GM19240 (cell line): ENCODE results near the gene TNXB.

Source experiments
- DNase-seq: peaks from one replicate; pipeline ENCODE4 v3.0.0; 2011; ENCODE audit warnings: low spot score; ENCODE audit not compliant: insufficient read length

Gene TNXB, protein sequence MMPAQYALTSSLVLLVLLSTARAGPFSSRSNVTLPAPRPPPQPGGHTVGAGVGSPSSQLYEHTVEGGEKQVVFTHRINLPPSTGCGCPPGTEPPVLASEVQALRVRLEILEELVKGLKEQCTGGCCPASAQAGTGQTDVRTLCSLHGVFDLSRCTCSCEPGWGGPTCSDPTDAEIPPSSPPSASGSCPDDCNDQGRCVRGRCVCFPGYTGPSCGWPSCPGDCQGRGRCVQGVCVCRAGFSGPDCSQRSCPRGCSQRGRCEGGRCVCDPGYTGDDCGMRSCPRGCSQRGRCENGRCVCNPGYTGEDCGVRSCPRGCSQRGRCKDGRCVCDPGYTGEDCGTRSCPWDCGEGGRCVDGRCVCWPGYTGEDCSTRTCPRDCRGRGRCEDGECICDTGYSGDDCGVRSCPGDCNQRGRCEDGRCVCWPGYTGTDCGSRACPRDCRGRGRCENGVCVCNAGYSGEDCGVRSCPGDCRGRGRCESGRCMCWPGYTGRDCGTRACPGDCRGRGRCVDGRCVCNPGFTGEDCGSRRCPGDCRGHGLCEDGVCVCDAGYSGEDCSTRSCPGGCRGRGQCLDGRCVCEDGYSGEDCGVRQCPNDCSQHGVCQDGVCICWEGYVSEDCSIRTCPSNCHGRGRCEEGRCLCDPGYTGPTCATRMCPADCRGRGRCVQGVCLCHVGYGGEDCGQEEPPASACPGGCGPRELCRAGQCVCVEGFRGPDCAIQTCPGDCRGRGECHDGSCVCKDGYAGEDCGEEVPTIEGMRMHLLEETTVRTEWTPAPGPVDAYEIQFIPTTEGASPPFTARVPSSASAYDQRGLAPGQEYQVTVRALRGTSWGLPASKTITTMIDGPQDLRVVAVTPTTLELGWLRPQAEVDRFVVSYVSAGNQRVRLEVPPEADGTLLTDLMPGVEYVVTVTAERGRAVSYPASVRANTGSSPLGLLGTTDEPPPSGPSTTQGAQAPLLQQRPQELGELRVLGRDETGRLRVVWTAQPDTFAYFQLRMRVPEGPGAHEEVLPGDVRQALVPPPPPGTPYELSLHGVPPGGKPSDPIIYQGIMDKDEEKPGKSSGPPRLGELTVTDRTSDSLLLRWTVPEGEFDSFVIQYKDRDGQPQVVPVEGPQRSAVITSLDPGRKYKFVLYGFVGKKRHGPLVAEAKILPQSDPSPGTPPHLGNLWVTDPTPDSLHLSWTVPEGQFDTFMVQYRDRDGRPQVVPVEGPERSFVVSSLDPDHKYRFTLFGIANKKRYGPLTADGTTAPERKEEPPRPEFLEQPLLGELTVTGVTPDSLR (N-terminal part only)

DNA sequence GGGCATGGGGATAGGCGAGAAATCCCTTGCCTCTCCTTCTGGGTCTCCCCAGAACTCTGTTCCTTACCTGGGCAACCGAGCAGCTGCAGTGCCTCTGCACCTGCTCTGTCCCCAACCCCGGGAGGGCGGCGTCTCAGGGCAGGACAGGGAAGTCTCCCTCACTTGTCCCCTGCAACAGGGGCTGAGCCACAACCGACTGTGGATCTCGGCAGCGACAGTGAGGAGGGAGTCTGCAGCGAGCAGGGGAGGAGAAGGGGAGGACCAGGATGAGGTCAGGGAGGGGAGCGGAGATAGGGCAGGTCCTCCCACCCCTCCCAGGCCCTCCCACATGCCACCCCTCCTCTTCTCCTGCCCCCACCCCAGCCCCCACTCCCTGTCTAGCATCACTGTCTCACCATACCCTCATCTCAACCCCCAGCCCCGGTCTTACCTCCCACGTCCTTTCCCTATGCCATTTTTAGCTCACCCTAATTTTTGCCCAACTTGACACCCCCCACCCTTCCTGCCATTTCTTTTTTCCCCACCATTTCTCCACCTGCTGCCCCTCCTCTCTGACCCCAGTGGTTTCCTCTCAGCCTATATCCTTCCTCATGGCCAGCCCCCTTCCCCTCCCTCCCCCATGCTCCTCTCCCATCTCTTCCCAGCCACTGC, at the start of gene TNXB:
TSS of gene TNXB (minus strand) at position 225 of the 651 bp plus-strand sequence. CDS start 11,140 bp downstream, outside the sequence.
- DNase-seq: no peak

DNA sequence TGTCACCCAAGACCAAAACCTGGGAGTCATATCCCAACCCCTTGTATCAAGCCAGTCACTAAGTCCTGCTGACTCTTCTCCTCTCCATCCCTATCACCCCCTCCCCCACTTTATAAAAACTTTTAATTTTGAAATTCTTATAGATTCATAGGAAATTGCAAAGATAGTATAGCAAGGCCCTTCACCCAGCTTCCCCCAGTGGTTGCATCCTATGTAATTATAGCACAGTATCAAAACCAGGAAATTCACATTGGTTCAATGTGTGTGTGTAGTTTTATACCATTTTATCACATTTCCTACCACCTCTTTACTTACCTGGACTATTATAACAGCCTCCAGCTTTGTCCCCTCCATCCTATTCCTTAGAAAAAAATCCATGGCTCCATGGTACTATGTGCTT, 48.9 kb upstream of the TNXB start:
- no peak for DNase-seq

DNA sequence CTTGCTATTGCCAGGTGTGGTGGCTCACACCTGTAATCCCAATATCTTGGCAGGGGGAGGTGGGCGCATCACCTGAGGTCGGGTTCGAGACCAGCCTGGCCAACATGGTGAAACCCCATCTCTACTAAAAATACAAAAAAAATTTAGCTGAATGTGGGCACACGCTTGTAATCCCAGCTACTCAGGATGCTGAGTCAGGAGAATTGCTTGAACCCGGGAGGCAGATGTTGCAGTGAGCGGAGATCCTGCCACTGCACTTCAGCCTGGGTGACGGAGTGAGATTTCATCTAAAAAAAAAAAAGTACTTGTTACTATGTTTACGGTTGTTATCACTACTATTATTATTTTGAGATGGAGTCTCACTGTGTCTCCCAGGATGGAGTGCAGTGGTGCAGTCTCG, 47.8 kb upstream of the TNXB start:
- no peak for DNase-seq

DNA sequence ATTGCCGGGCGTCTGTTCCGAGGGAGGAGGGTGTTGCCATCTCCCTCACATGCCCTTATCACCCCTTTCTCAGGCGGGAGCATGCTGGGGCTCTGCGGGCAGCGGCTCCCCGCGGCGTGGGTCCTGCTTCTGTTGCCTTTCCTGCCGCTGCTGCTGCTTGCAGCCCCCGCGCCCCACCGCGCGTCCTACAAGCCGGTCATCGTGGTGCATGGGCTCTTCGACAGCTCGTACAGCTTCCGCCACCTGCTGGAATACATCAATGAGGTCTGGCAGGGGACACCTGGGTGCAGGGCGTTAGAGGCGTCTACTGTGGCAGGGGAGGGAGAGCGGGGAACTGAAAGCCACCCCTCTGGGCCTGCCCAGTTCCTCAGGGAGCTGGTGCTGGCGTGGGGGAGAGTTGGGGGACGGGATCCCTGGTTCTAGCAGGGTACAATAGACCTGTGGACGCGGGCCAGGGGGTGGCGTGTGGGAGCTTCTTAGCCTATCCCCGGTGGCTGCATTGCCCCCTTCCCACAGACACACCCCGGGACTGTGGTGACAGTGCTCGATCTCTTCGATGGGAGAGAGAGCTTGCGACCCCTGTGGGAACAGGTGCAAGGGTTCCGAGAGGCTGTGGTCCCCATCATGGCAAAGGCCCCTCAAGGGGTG, 45.5 kb upstream of the TNXB start:
- DNase-seq: peak; percentile 84

DNA sequence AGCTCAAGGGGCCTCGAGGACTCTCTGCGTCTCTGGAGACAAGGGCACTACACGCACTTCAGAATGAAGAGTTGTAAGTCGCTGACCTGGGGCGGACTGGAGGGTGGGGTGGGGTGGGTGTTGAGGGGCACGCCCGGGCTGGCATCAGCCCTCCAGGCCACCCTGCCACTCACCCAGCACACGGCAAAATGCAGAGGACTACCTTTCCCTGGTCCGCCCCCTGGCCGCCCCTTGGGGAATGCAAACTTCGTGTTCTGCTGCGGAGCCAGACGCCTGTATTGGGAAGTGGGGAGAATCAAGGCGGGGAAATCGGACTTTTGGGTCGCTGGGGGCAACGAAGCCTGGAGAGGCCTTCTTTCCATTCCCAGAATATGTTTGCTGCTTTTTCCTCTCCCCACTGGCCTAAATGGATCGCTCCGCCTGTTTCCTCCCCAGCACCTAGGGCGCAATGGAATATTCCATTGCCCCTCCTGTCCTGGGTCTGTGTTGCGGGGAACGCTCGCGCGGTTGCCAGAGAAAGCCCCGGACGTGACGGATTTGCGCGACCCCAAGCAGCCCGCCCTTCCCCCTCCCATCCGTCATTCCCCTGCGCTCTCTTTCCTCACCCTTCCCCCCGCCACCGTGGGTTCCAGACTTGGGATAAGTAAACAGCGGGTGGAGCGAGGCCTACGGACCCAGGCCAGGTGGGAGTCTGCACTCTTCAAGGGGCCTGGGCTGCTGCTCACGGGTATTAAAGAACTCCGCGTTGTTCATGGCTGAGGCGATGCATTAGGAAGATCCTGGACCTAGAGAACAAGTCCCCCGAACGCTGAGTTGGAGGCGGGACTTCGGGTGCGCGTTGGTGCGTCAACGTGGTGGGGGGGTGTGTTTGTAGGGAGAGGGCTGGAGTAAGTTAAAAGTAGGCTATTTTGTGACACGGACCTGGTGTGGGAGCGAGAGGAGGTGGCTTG, 44.7 kb upstream of the TNXB start, which contains the start of gene PPT2:
TSS of gene PPT2 (plus strand) at position 578 of the 950 bp plus-strand sequence. CDS start 454 bp downstream, outside the sequence.
- no peak for DNase-seq

DNA sequence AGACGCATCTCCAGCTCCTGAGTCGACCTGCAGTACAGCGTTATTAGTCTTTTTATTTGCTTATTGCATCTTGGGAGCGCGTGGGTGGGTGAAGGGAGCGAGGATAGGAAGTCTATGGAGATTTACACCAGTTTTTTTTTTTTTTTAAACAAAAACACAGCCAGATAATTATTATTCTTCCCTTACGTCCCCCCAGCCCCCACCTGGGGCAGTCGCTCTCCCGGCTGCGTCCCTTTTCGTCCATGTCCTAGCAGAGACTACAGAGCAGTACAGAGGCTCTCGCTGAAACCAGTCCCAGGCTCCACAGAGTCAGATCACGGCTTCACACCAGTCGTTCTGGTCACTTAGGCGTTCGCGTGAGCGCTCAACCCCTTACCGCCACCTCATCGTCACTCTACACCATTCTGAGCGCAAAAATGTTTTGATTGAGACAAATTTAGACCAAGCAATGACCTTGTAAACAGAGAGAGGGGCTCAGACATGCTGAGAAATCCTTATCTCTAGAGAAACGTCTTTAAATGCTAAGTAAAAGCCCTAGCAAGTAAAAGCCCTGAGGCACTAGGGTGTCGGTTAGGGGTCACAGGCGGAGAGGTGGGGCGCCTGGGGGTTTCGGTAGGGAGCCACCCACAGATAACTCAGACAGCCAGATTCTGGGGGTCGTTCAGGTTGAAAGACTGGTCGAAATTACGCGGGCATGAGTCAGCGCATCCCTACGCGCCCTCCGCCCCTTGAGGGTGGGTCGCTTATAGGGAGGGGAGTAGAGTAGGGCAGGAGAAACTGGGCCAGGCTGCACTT, 43.8 kb upstream of the TNXB start:
- DNase-seq: no peak

DNA sequence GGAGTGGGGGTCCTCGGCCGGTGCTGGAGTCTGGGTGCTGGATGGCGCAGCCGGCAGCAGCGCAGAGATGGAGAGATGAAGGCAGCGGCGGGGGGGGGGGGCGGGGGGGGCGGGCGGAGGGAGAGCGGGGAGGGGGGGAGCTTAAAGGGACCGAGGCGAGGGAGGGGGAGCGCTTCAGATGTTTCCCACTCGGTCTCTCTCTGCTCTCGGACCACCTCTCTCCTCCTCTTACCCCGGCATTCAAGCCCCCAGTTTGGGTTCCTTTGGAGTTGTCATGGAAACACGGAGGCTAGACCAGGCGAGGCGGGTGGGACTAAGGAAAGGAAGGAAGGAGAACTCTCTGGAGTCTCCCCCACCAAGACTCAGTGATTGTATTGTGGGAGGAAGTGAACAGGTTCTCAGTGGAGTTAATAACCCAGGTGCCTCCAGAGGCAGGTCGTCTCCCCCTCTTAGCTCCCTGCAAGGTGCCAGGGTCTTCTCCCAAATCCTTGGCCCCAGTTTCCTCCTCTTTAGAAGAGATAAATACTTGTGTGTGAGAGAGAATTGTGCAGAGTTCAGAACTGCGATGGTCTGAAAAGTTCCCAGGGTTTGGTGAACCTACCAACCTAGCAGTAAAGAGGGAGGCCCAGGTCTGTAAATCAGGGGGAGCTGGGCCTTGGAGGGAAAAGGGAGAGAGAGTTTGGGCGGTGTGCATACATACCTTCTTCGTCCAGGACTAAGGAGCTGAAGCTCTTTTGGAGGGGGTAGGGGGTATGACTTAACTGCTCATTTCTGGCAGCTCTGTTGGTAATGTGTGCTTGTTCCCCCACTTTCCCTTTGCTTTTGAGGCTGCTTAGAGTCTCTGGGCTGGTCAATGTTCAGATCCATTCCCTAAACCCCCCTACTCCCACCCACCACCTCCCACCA, 43.0 kb upstream of the TNXB start, which contains the start of gene PRRT1:
TSS of gene PRRT1 (minus strand) at position 77 of the 906 bp plus-strand sequence. CDS start 112 bp downstream, outside the sequence.
- no peak for DNase-seq

DNA sequence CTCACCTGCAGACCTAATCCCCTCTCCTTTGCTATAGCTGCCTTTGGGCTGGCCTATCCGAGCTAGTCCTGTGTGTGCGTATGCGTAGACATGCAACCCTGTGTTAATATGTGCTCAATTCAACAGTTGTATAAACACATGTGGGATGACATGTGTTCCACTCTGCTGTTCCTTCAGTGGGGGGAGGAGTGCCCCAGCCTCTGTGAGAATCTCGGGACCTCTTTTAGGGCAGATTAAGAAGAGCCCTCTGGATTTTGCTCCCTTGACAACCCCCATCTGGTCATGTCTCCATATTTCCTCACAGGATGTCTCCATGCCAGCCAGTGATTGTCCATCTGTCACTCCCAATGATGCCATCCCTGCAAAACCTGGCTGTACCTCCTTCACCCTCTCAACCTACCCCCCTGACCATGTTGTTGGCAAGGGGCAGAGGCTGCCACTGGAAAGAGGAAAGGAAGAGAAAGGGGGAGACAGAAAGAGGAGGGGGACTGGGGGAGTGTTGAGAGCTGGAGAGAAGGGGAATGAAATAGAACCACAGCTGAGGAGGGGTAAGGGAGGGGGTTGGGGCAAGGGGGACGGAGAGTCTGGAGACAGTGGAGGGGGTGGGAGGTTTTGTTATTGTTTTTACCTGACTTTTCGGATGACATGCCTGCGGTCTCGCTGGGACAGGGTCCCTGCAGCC, 42.2 kb upstream of the TNXB start:
- no peak for DNase-seq

DNA sequence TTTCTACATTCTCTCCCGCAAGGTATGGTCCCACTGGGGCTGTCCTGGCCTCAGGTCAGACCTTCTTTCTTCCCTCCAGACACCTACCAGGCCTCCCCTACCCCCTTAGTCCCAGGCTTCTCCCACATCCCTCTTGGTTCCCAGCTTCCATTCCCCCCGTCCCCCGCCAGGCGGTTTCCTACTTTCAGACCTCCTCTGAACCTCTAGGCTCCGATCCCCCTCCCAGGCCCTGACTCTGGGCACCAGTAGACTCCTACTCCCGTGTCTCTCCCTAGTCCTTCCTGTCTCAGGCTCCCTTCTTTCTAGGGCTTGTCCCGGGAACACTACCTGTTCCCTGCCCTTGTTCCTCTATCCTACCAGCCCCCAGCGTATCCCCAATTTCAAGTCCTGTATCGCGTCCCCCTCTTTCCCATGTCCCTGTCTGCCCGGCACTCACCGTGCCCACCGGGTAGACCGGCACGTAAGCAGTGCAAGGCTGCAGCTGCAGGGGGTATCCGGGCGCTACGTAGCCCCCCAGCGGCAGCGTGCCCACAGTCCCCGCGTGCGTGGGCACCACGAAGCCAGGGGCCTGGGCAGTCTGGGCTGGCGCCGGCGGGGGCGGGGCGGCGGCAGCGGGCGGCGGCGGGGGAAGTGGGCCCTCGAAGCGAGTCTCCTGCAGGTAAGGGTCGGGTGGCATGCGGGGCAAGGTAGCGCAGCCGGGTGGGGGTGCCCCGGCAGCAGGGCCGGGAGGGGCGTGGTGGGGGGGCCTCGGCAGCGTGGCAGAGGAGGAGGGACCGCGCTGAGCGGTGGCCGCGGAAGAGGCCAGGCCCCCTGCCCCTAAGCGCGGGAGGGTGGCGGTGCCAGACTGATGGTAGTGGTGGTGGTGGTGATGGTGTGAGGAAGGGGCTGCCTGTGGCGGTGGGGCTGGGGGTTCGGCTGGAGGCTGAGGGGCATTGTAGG, 41.1 kb upstream of the TNXB start:
- no peak for DNase-seq

DNA sequence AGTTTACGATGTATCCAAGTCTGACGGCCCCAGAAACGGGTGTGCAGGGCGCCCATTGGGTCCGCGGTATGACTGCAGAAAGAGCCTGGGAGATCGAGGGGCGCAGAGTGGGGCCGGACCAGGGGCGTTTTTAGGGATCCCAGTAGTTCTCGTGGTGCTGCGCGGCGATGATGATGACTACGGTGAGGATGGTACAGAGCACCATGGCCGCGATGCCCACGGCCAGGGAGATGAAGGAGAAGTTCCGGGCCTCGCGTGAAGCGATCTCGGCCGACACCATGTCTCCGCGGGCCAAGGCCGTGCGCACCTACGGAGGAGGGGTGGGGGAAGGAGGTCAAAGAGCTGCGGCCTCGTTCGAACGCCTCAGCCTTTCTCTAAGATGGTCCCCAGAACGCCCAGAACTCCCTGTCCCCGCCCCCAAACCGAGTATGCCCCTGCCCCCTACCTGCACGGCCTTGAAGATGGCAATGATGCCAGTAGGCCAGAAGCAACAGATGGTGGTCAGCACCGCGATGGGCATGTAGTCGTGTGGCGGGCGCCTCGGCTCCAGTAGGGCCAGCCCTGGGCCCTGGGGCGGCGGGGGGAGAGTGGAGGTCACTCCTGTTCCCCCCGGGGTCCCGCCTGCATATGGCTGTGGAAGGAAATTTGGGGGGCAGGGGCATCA, 40.1 kb upstream of the TNXB start:
- DNase-seq: no peak

DNA sequence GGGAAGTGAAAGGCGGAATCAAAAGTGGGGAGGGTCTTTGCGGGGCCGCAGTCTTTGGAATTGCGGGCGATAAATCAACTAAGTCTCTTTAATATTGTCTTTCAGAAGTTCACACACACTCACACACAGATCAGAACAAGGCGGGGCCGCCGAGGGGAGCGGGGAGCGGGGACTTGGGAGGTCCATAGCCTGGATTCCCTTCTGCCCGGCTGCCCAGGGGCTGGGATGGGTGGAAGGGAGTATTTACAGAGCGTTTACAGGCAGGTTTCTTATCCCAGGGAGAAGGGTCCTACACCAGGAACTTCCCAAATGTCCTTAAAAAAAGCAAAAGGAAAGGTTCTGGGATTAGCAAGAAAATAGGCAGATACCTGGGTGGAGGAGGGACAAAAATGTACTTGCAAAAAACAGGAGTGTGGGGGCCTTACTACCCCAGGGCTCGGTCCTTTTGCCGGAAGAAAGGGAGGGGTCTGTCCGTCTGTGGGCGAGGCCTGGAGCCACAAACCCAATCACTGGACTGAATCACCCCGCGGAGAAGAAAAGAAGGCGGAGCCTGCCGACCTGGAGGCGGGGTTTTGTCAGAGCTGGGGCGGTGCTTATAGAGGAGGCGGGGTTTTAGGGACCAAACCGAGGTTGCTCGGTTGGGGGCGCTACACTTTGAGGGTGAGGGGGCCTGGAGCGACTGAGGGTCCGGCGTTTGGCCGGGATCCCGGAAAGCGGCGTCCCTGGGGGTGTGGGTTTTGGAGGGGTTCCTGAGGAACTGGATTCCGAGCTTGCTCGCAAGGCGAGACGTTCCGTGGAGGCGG, 39.4 kb upstream of the TNXB start:
- DNase-seq: no peak

DNA sequence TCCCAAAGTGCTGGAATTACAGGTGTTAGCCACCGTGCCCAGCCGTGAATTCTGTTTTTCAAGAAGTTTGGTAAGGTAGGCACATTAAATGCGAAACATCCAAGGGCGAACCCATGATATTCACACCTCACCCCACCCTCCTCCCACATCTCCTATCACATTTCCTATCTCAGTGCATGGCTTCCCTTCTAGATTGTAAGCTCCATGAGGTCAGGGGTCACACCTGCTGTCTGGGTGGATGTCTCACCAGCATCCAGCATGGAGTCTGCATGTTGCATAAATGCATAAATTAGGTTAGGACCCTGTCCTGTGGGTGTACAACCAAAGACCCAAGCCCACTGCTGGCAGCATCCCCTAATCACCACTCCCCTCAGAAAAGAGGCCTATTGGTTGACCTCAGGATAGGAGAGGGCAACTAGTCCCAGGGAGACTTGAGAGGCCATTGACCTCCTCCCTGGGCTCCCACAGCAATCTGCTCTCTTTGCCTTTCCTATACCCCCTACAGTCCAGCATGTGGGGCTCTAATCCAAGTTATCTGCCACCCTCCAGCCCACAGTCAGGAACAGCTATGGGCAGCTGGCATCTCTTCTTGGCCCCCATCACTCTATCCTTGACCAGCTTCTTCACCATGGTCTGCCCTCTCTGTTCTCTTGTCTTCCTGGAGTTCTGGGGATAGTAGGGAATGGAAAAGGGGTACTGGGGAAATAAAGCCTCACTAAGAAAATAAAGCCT, 38.4 kb upstream of the TNXB start:
- DNase-seq: no peak

DNA sequence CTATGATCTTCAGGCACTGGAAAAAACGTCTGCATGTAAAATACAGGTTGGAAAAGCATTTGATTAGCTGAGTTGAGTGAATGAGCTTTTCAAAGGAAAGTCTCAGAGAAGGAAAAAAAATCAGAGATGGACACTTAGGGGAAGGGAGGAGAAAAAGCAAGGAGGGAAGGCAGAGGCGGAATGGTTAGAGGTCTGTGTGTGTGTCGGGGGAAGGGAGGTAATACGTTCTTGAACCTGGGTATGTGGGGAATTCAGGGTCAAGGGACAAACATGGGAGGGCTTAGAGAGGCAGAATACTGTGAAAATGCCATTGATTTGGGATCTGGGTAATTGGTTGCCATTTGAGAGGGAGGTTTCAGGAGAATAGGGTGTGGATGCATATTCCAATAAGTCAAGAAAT, 37.5 kb upstream of the TNXB start:
- no peak for DNase-seq

DNA sequence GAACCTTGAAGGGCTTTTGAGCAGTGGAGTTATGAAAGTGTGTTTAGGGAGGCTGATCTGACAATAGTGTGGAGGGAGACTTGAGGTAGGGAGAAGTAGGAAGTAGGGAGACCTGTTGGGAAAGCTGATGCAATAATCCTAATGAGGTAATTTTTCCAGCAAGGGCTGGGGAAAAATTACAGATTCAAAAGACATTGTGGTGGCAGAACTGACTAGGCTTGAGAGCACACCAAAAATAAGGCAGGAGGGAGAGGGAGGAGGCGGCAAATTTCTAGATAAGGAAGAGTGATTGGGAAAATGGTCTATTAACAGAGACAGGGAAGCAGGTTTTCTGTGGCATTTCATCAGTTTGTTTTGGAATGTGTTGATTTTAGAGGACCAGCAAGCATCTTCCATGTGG, 37.1 kb upstream of the TNXB start:
- DNase-seq: no peak
